A549 (cell line): ENCODE measurements around the gene COMT. TPM values are rescaled to one million over a fixed set of nuclear protein-coding genes. Genes with fewer than 3 reads are reported as not detected.
A peak's percentile ranks its signal among the peaks of the same experiment; 100 is the strongest.

Experiments used
- ATAC-seq, 2 experiments: fragments of 200-7000 bp in 1 of 2; fragments of >200 bp in 1 of 2; cut with Nextera tagmentation in 1 of 2; cut with Tn5 transposase in 1 of 2; 3 replicates each; pipeline versions ENCODE4 v1.8.0 to v1.9.1; 2018 to 2020; ENCODE audit warnings: mild to moderate bottlenecking in 1 of 2, moderate library complexity in 1 of 2
- CTCF ChIA-PET: fragments of 300-600 bp; sonication (Branson Sonifier 250); formaldehyde crosslinking; extraction: SDS; loops from one replicate; lab custom pipeline; 2021; ENCODE audit warnings: antibody characterized with exemption, inconsistent platforms; lab: Yijun Ruan, JAX
- POLR2A ChIA-PET: fragments of 350-600 bp; formaldehyde crosslinking; extraction: SDS; loops from one replicate; lab custom pipeline; 2021; ENCODE audit warnings: antibody characterized with exemption, inconsistent platforms; lab: Yijun Ruan, JAX
- DNase-seq, 2 experiments: peaks; one replicate each; pipeline versions ENCODE4 v3.0.0 to v3.0.0-alpha.2; 2011 to 2016; ENCODE audit warnings: low read depth in 1 of 2, low spot score in 1 of 2
- FAIRE-seq: peaks from 2 replicates; lab custom pipeline; 2011; peaks lifted over from hg19 to GRCh38; lab: Jason Lieb, UNC
- H3K27ac ChIP-seq, 2 experiments: fragments of >200 bp; sonication (Bioruptor Twin); formaldehyde crosslinking; 3 replicates each; pipeline ENCODE4 v1.5.1; 2016 to 2017
- H3K4me1 ChIP-seq: fragments of >200 bp; sonication (Bioruptor Twin); formaldehyde crosslinking; 3 replicates; pipeline ENCODE4 v1.6.1; 2016
- H3K4me2 ChIP-seq: fragments of >200 bp; sonication (Bioruptor Twin); formaldehyde crosslinking; 3 replicates; pipeline ENCODE4 v1.6.1; 2016
- H3K4me3 ChIP-seq: fragments of >200 bp; sonication (Bioruptor Twin); formaldehyde crosslinking; 3 replicates; pipeline ENCODE4 v1.5.1; 2016
- H3K9me3 ChIP-seq: fragments of >200 bp; sonication (Bioruptor Twin); formaldehyde crosslinking; 3 replicates; pipeline ENCODE4 v1.6.1; 2016
- BCL3 ChIP-seq: fragments of >200 bp; sonication (Bioruptor Twin); formaldehyde crosslinking; IDR thresholded peaks from 3 replicates; pipeline ENCODE4 v1.6.1; 2016
- CEBPB ChIP-seq, 2 experiments: fragments of >200 bp in 1 of 2; sonication (Bioruptor Twin) in 1 of 2; formaldehyde crosslinking in 1 of 2; IDR thresholded peaks; 2 replicates each; pipeline ENCODE4 v1.6.1; 2012 to 2016
- CTCF ChIP-seq: fragments of >200 bp; sonication (Bioruptor Twin); formaldehyde crosslinking; IDR thresholded peaks from 3 replicates; pipeline ENCODE4 v1.5.1; 2016
- E2F6 ChIP-seq: IDR thresholded peaks from 2 replicates; pipeline ENCODE4 v1.6.1; 2012; ENCODE audit warnings: low read depth, borderline replicate concordance
- EP300 ChIP-seq, 2 experiments: fragments of >200 bp; sonication (Bioruptor Twin); formaldehyde crosslinking; IDR thresholded peaks; 2 replicates in 1 of 2; 3 replicates in 1 of 2; pipeline ENCODE4 v1.6.1; 2016 to 2017
- FOSB ChIP-seq: fragments of 250-450 bp; sonication (Bioruptor Pico); IDR thresholded peaks from 2 replicates; pipeline ENCODE4 v1.5.0; 2020; ENCODE audit warnings: mild to moderate bottlenecking, moderate library complexity
- FOXS1 ChIP-seq: fragments of 250-450 bp; sonication (Bioruptor Pico); IDR thresholded peaks from 2 replicates; pipeline ENCODE4 v1.5.0; 2020; ENCODE audit warnings: mild to moderate bottlenecking, moderate library complexity
- HOXA7 ChIP-seq: fragments of 250-450 bp; sonication (Bioruptor Pico); IDR thresholded peaks from 2 replicates; pipeline ENCODE4 v1.5.0; 2020; ENCODE audit warnings: mild to moderate bottlenecking, moderate library complexity
- HOXB5 ChIP-seq: fragments of 250-450 bp; sonication (Bioruptor Pico); IDR thresholded peaks from 2 replicates; pipeline ENCODE4 v1.5.0; 2020; ENCODE audit warnings: mild to moderate bottlenecking, moderate library complexity
- JUN ChIP-seq, 2 experiments: fragments of >200 bp; sonication (Bioruptor Twin); formaldehyde crosslinking; IDR thresholded peaks; 2 replicates in 1 of 2; 3 replicates in 1 of 2; pipeline ENCODE4 v1.6.1; 2016 to 2017
- MAFK ChIP-seq: fragments of 450-650 bp; IDR thresholded peaks from 2 replicates; pipeline ENCODE4 v1.6.1; 2014; ENCODE audit not compliant: partially characterized antibody
- MYC ChIP-seq: IDR thresholded peaks from 2 replicates; pipeline ENCODE4 v1.6.1; 2012; ENCODE audit warnings: mild to moderate bottlenecking, inconsistent platforms, low read length, improper control_type of control experiment, borderline replicate concordance
- NFE2L2 ChIP-seq: fragments of 150-350 bp; conservative IDR thresholded peaks from 2 replicates; pipeline ENCODE4 v1.6.1; 2014; ENCODE audit warnings: low read length
- NPAS2 ChIP-seq: fragments of 250-450 bp; sonication (Bioruptor Pico); IDR thresholded peaks from 2 replicates; pipeline ENCODE4 v1.8.0; 2022; ENCODE audit warnings: mild to moderate bottlenecking, moderate library complexity, borderline replicate concordance
- POLR2A ChIP-seq: IDR thresholded peaks from 2 replicates; pipeline ENCODE4 v1.6.1; 2012; ENCODE audit warnings: mild to moderate bottlenecking, low read length
- RAD21 ChIP-seq, 2 experiments: fragments of >200 bp in 1 of 2; sonication (Bioruptor Twin) in 1 of 2; formaldehyde crosslinking in 1 of 2; IDR thresholded peaks in 1 of 2; conservative IDR thresholded peaks in 1 of 2; 2 replicates in 1 of 2; 3 replicates in 1 of 2; pipeline ENCODE4 v1.6.1; 2012 to 2018; ENCODE audit warnings: inconsistent platforms in 1 of 2
- RFX5 ChIP-seq: fragments of 450-650 bp; IDR thresholded peaks from 2 replicates; pipeline ENCODE4 v1.7.1; 2014; ENCODE audit warnings: antibody characterized with exemption, mild to moderate bottlenecking, moderate library complexity
- RNF2 ChIP-seq: fragments of 200-600 bp; sonication (generic); IDR thresholded peaks from 2 replicates; pipeline ENCODE4 v1.6.1; 2016; ENCODE audit warnings: low read depth, mild to moderate bottlenecking, antibody characterized with exemption, moderate library complexity, borderline replicate concordance
- SMC3 ChIP-seq: fragments of >200 bp; sonication (Bioruptor Twin); formaldehyde crosslinking; IDR thresholded peaks from 3 replicates; pipeline ENCODE4 v1.6.1; 2018; ENCODE audit warnings: inconsistent platforms
- SREBF2 ChIP-seq: fragments of 450-650 bp; IDR thresholded peaks from 2 replicates; pipeline ENCODE4 v1.6.1; 2014; ENCODE audit warnings: mild to moderate bottlenecking, moderate library complexity
- USF2 ChIP-seq: fragments of 450-650 bp; IDR thresholded peaks from 2 replicates; pipeline ENCODE4 v1.6.1; 2014; ENCODE audit warnings: antibody characterized with exemption
- ZNF302 ChIP-seq: fragments of 250-450 bp; sonication (Bioruptor Pico); IDR thresholded peaks from 2 replicates; pipeline ENCODE4 v1.9.0; 2021; ENCODE audit warnings: inconsistent platforms, mild to moderate bottlenecking, moderate library complexity
- WGBS: methylation state at CpG from one replicate; pipeline ENCODE4 v1.1.6; 2017; ENCODE audit errors: missing lambda C conversion rate; 5-methylcytosine and 5-hydroxymethylcytosine counted together
- polyA plus RNA-seq, 4 experiments: library from polyadenylated mRNA; depleted of rRNA in 3 of 4; stranded (reverse); fragments of >200 nt; fragmentation: RNase III in 1 of 4; extraction: RNeasy Plus Mini Kit Qiagen cat#74134 plus additional on column Dnase treatment in 1 of 4; gene quantifications; 2 replicates in 3 of 4; 3 replicates in 1 of 4; pipeline ENCODE4 v1.2.3, GENCODE V29; 2011 to 2017
- TF ChIP-seq, protein P1 (sequence below): IDR thresholded peaks from 2 replicates; pipeline ENCODE4 v1.6.1; 2012
- TF ChIP-seq, protein P2 (sequence below): fragments of 250-450 bp; sonication (Bioruptor Pico); IDR thresholded peaks from 2 replicates; pipeline ENCODE4 v1.5.0; 2020; ENCODE audit warnings: low read depth, mild to moderate bottlenecking, moderate library complexity
- TF ChIP-seq, protein P3 (sequence below): fragments of >200 bp; sonication (Bioruptor Twin); formaldehyde crosslinking; IDR thresholded peaks from 2 replicates; pipeline ENCODE4 v1.6.1; 2016

COMT gene
- polyA plus RNA-seq, 2 of the 4 experiments (the other 2 are of a cell fraction): 72.3 to 125 TPM

- TF ChIP-seq JUN (IDR thresholded peaks at IDR 0.05) (no peak), MAFK (no peak), RNF2 (no peak)
These were observed 28.5 kb downstream of the COMT start (continued) for GRCh38 chr22:19970031-19970478.

- Histone ChIP-seq H3K4me2 (no peak overlapping the region), H3K4me1 (peaks cover 5% of the 10 kb centered on the region; the same call in 1 of the 3 replicates), H3K27ac (no peak overlapping the region), H3K9me3 (no peaks in the 10 kb centered on the region), H3K4me3 (no peak overlapping the region)
- DNase-seq: peak; percentile 57 to 62
- TF ChIP-seq EP300 (IDR thresholded peaks at IDR 0.05) (no peak), RAD21 (conservative IDR thresholded peaks at IDR 0.05 in 1 of 2, IDR thresholded peaks at IDR 0.05 in 1 of 2) (peak; percentile 72 to 76), USF2 (no peak), BCL3 (no peak), FOSB (CRISPR knock-in tag) (no peak), HOXB5 (no peak), CEBPB (IDR thresholded peaks at IDR 0.05) (no peak), HOXA7 (CRISPR knock-in tag) (no peak), SREBF2 (no peak), FOXS1 (no peak), SMC3 (peak; percentile 65), POLR2A (no peak), NFE2L2 (no peak), MYC (no peak), NPAS2 (CRISPR knock-in tag) (no peak), RFX5 (no peak), JUN (IDR thresholded peaks at IDR 0.05) (no peak), CTCF (peak; percentile 70), ZNF302 (CRISPR knock-in tag) (no peak), E2F6 (no peak)
- TF ChIP-seq, protein P1, sequence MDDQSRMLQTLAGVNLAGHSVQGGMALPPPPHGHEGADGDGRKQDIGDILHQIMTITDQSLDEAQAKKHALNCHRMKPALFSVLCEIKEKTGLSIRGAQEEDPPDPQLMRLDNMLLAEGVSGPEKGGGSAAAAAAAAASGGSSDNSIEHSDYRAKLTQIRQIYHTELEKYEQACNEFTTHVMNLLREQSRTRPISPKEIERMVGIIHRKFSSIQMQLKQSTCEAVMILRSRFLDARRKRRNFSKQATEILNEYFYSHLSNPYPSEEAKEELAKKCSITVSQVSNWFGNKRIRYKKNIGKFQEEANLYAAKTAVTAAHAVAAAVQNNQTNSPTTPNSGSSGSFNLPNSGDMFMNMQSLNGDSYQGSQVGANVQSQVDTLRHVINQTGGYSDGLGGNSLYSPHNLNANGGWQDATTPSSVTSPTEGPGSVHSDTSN: no peak
- TF ChIP-seq, protein P2, sequence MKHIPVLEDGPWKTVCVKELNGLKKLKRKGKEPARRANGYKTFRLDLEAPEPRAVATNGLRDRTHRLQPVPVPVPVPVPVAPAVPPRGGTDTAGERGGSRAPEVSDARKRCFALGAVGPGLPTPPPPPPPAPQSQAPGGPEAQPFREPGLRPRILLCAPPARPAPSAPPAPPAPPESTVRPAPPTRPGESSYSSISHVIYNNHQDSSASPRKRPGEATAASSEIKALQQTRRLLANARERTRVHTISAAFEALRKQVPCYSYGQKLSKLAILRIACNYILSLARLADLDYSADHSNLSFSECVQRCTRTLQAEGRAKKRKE (CRISPR knock-in tag): no peak
- TF ChIP-seq, protein P3, sequence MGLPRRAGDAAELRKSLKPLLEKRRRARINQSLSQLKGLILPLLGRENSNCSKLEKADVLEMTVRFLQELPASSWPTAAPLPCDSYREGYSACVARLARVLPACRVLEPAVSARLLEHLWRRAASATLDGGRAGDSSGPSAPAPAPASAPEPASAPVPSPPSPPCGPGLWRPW: no peak
- ChIA-PET POLR2A (no interaction called here), CTCF (interaction anchor here (0.7 to 7.7 kb wide), 23 partner anchors 8 to 240 kb away, joined by 3 to 89 read pairs (median 4); no protein-coding TSS in a partner anchor)
- 63% methylated on average over 17 of the region's 25 CpGs for WGBS
- ATAC-seq: peak; percentile 44 to 79
- FAIRE-seq: no peak
These were observed 29.1 kb downstream of the COMT start for GRCh38 chr22:19970479-19971275.
